Cardiac fibroblast (primary cell): ENCODE measurements around the gene SRPRB.
"Not testable (repeated sequence)": the region's sequence is repeated elsewhere in the genome, so short reads cannot be mapped to it uniquely, and the experiment has no call there.

Experiments used
- DNase-seq, 2 donors: peaks; one replicate each; pipeline versions ENCODE4 v3.0.0 to v3.0.0-alpha.2; 2010; ENCODE audit warnings: low read depth in 2 of 2
- H3K4me3 ChIP-seq, 2 donors: replicated peaks in 1 of 2; 1 replicate in 1 of 2; 2 replicates in 1 of 2; pipeline ENCODE4 v1.5.1; 2011; ENCODE audit warnings: low read depth in 2 of 2, low read length in 2 of 2, mild to moderate bottlenecking in 2 of 2, moderate library complexity in 1 of 2
- TF ChIP-seq, protein P1 (sequence below): IDR thresholded peaks from one replicate; pipeline ENCODE4 v1.5.1; 2011; ENCODE audit warnings: low read depth, mild to moderate bottlenecking, low read length, inconsistent platforms

The SRPRB gene

DNA sequence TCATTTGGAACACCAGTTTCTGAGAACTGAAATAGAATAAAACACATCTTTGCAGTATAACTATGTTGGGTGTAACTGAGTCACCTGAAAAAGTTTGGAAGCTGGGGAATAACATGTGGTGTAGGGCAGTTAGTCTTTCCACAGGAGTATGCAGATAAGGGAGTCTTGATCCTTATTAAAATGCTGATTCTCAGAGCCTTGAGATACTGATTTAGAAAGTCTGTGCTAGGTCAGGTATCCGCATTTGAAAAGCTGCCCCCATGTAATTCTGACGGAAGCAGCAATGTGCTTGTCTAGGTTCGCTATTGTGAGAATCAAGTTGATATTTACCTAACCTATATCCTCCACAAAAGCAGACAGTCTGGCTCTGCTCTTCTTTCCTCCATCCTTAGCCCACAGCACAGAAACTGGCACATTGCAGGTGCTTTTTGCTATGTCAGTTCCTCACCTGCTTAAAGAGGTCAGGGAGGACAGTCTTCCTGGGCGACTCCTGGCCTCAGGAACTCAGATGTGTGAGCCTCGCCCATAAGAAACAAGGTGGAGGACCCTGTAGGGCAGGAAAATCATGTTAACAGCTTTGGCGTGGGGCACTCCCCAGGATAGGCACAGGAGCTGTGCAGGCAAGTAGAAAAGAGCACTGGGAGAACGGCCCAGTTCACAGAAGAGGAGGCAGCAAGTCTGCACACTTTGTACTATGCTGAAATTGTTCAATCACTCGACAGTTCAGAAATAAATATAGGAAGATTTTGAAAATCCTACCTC lies 27.6 kb upstream of the SRPRB start:
- H3K4me3 ChIP-seq, result no peak overlapping the region
- DNase-seq, result no peak
- TF ChIP-seq, protein P1, sequence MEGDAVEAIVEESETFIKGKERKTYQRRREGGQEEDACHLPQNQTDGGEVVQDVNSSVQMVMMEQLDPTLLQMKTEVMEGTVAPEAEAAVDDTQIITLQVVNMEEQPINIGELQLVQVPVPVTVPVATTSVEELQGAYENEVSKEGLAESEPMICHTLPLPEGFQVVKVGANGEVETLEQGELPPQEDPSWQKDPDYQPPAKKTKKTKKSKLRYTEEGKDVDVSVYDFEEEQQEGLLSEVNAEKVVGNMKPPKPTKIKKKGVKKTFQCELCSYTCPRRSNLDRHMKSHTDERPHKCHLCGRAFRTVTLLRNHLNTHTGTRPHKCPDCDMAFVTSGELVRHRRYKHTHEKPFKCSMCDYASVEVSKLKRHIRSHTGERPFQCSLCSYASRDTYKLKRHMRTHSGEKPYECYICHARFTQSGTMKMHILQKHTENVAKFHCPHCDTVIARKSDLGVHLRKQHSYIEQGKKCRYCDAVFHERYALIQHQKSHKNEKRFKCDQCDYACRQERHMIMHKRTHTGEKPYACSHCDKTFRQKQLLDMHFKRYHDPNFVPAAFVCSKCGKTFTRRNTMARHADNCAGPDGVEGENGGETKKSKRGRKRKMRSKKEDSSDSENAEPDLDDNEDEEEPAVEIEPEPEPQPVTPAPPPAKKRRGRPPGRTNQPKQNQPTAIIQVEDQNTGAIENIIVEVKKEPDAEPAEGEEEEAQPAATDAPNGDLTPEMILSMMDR, result no peak

DNA sequence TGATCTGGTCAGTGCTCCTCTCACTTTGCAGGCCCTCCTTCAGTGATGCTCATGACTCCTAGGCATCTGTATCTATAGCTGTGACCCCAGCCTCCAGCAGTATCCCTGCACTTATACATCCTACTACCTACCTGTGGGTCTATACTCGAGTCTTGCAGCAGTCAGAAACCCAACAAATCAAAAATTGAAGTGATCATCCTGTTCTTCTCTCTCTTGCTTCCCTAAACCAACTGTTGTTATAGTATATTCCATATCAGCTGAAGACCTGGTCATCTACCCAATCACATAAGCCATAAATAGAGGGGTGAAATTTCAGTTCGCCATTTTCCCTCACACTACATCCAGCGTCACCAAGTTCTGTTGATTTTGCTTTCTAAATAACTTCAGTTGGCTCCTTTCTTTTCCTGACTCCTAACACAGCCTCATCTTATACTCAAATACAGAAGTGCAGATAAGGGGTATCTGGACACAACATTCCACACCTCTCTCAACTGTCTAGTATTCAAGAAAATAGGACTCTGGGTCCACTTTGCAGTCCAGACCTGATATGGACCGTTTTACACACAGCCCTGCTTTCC lies 25.9 kb upstream of the SRPRB start:
- DNase-seq, result no peak
- H3K4me3 ChIP-seq, result no peak overlapping the region
- TF ChIP-seq, protein P1, result no peak

DNA sequence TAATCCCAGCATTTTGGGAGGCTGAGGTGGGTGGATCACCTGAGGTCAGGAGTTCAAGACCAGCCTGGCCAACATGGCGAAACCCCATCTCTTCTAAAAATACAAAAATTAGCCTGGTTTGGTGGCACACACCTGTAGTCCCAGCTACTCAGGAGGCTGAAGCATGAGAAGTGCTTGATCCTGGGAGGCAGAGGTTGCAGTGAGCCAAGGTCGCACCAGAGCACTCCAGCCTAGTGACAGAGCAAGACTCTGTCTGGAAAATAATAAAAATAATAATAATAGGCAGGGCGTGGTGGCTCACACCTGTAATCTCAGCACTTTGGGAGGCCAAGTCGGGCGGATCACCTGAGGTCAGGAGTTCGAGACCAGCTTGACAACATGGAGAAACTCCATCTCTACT lies 24.9 kb upstream of the SRPRB start:
- not testable (repeated sequence) for DNase-seq, H3K4me3 ChIP-seq

DNA sequence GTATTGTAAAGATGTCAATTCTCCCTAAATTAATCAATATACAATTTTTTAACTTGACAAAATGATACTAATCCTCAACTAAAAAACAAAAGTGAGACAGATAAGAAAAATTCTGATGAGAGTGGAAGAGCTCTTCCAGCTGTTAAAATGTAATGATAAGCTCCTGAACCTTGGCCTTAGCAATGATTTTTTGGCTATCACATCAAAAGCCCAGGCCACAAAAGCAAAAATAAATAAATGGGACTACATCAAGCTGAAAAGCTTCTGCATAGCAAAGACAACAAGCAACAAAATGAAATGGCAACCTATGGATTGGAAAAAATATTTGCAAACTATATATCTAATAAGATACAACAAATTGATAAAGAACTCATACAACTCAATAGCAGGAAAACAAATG lies 24.0 kb upstream of the SRPRB start:
- TF ChIP-seq, protein P1, result no peak
- no peak for DNase-seq
- H3K4me3 ChIP-seq, result no peak overlapping the region

DNA sequence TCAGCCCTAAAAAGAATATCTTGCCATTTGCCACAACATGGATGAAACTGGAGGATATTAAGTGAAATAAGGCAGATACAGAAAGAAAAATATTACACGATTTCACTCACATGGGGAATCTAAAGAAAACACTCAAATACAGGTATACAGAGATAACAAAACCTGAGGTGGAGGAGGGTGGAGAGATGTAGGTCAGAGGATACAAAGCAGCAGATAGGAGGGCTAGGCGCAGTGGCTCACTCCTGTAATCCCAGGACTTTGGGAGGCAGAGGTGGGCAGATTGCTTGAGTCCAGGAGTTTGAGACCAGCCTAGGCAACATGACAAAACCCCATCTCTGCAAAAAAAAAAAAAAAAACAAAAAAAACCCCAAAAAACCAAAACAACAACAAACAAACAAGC lies 23.2 kb upstream of the SRPRB start:
- no peak overlapping the region for H3K4me3 ChIP-seq
- TF ChIP-seq, protein P1, result no peak
- no peak for DNase-seq

DNA sequence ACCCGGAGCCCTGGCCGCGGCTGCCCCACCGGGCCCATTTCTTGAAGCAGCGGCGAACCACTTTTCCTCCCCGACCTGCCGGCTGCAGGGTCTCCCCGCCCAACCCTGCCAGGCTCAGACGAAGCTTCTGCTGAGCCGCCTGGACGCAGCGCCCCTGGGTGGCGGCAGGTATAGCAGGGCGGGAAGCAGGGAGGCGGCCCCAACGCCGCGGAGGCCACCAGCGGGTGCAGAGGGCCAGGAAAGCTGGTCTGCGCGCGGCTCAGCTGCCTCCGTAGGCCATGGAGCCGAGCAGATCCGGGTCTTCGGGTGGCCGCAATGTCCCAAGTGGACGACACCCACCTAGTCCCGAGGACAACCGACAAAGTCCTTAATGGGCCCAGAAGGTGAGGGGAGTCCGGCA lies 21.9 kb upstream of the SRPRB start:
- no peak overlapping the region for H3K4me3 ChIP-seq
- TF ChIP-seq, protein P1, result no peak
- DNase-seq, result no peak

DNA sequence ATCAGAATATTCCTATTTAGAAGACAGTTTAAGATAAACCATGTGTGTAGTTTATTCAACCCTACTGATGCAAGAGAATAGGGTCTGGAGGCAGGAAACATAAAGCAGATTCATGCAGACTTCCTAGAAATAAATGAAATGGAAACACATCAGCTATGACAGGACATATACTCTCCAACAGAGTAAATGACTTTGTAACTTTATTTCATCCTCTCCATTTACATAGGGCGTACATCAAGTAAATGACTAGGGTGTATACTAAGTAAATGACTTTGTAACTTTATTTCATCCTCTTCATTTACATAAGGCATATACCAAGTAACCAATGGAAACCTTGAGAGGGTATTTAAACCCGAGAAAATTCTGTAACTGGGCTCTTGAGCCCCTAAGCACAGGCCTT lies 17.6 kb upstream of the SRPRB start:
- TF ChIP-seq, protein P1, result no peak
- no peak for DNase-seq
- no peak overlapping the region for H3K4me3 ChIP-seq
